Activated CD4-positive, alpha-beta T cell treated with anti-CD3 and anti-CD28 coated beads, Interleukin-2, amount 10 ng/mL, durations not matched to agents 7 days and 5 days (primary cell): Measurements from ENCODE around the gene TAF1A. TPM values are rescaled to one million over a fixed set of nuclear protein-coding genes. Genes with fewer than 3 reads are reported as not detected.

Experiments
- CTCF ChIA-PET: fragments of 350-600 bp; sonication (Branson Sonifier 250); formaldehyde crosslinking; loops from one replicate; lab custom pipeline; 2021; ENCODE audit warnings: antibody characterized with exemption; lab: Charles Lee
- POLR2A ChIA-PET: fragments of 350-600 bp; sonication (Branson Sonifier 250); formaldehyde crosslinking; loops from one replicate; lab custom pipeline; 2021; ENCODE audit warnings: antibody characterized with exemption; lab: Charles Lee
- DNase-seq: peaks from one replicate; pipeline ENCODE4 v3.0.0-alpha.2; 2020
- H3K27ac Mint-ChIP-seq: one replicate; pipeline ENCODE4 v1.8.0; 2021; ENCODE audit warnings: mild to moderate bottlenecking, moderate library complexity, mixed read lengths
- H3K27me3 Mint-ChIP-seq: one replicate; pipeline ENCODE4 v1.8.0; 2021; ENCODE audit warnings: mixed read lengths
- H3K36me3 Mint-ChIP-seq: one replicate; pipeline ENCODE4 v1.8.0; 2021; ENCODE audit warnings: low read depth, mixed read lengths
- H3K4me1 Mint-ChIP-seq: one replicate; pipeline ENCODE4 v1.8.0; 2021; ENCODE audit warnings: mixed read lengths
- H3K4me3 Mint-ChIP-seq: one replicate; pipeline ENCODE4 v1.8.0; 2021; ENCODE audit warnings: mild to moderate bottlenecking, moderate library complexity, mixed read lengths
- H3K9me3 Mint-ChIP-seq: one replicate; pipeline ENCODE4 v1.8.0; 2021; ENCODE audit warnings: mixed read lengths
- total RNA-seq, 2 experiments: library from RNA; stranded (reverse); gene quantifications; one replicate each; pipeline ENCODE4 v1.2.3, GENCODE V29; 2021

TAF1A gene
- 10 to 100 TPM in 1 of 2 experiments, 1 to 10 TPM in 1; 10.0 to 10.6 TPM for total RNA-seq

GRCh38 chr1:222589462-222590302 is at the start of gene TAF1A:
TAF1A (minus strand) TSS chr1:222589933.
- ChIA-PET POLR2A (interaction anchor here (0.5 kb wide), 1 partner anchor 1222 kb away, joined by 5 read pairs; no protein-coding TSS in a partner anchor), CTCF (interaction anchor here (0.6 to 1.4 kb wide), 5 partner anchors 8 to 500 kb away, joined by 3 read pairs; no protein-coding TSS in a partner anchor)
- Mint-ChIP-seq H3K4me1 (peaks cover 43% of the 10 kb centered on the region), H3K4me3 (peak within 1 kb of the TSS; percentile 93), H3K27me3 (peaks cover 2% of the 10 kb centered on the region), H3K36me3 (peaks cover 9% of the 10 kb centered on the region), H3K27ac (peak within 1 kb of the TSS; percentile 98), H3K9me3 (no peaks in the 10 kb centered on the region)
- peak; percentile 92 for DNase-seq

- no peak overlapping the region for H3K4me3 Mint-ChIP-seq
- CTCF ChIA-PET, result interaction anchor here (0.6 to 1.7 kb wide), 15 partner anchors 9 to 933 kb away, joined by 3 to 12 read pairs (median 4); partner anchors contain the start of genes AIDA and BROX
These were observed 44.7 kb upstream of the TAF1A start for GRCh38 chr1:222634180-222635013.

GRCh38 chr1:222632749-222633148 is 43.0 kb upstream of the TAF1A start:
- ChIA-PET POLR2A (no interaction called here), CTCF (interaction anchor here (1.1 kb wide), 1 partner anchor 13 kb away, joined by 3 read pairs; no protein-coding TSS in a partner anchor)

More at GRCh38 chr1:222634180-222635013, 44.7 kb upstream of the TAF1A start:
- Mint-ChIP-seq H3K27me3 (no peaks in the 10 kb centered on the region), H3K4me1 (peaks cover 15% of the 10 kb centered on the region), H3K9me3 (no peaks in the 10 kb centered on the region), H3K36me3 (peaks cover 38% of the 10 kb centered on the region), H3K27ac (peak overlapping the region; percentile 70)
- POLR2A ChIA-PET, result no interaction called here
- DNase-seq, result peak; percentile 88

GRCh38 chr1:222631611-222632208 is 42.0 kb upstream of the TAF1A start:
- Mint-ChIP-seq H3K4me1 (peaks cover 13% of the 10 kb centered on the region), H3K27ac (no peak overlapping the region), H3K4me3 (no peak overlapping the region), H3K36me3 (peaks cover 45% of the 10 kb centered on the region), H3K9me3 (no peaks in the 10 kb centered on the region), H3K27me3 (no peaks in the 10 kb centered on the region)
- DNase-seq, result no peak
- POLR2A ChIA-PET, result no interaction called here
- CTCF ChIA-PET, result interaction anchor here (1.1 kb wide), 1 partner anchor 12 kb away, joined by 3 read pairs; no protein-coding TSS in a partner anchor

More at GRCh38 chr1:222632749-222633148, 43.0 kb upstream of the TAF1A start:
- H3K4me3 Mint-ChIP-seq, result no peak overlapping the region
- no peak for DNase-seq
- H3K36me3 Mint-ChIP-seq, result peaks cover 42% of the 10 kb centered on the region
- H3K9me3 Mint-ChIP-seq, result no peaks in the 10 kb centered on the region
- H3K27me3 Mint-ChIP-seq, result no peaks in the 10 kb centered on the region
- no peak overlapping the region for H3K27ac Mint-ChIP-seq
- H3K4me1 Mint-ChIP-seq, result peaks cover 13% of the 10 kb centered on the region

- H3K36me3 Mint-ChIP-seq, result peaks cover 50% of the 10 kb centered on the region
- no peak for DNase-seq
- CTCF ChIA-PET, result no interaction called here
- H3K9me3 Mint-ChIP-seq, result no peaks in the 10 kb centered on the region
- no peak overlapping the region for H3K27ac Mint-ChIP-seq
- H3K27me3 Mint-ChIP-seq, result no peaks in the 10 kb centered on the region
- peaks cover 13% of the 10 kb centered on the region for H3K4me1 Mint-ChIP-seq
- POLR2A ChIA-PET, result no interaction called here
- H3K4me3 Mint-ChIP-seq, result no peak overlapping the region
These were observed 40.3 kb upstream of the TAF1A start for GRCh38 chr1:222629921-222630535.

- no peaks in the 10 kb centered on the region for H3K9me3 Mint-ChIP-seq
- POLR2A ChIA-PET, result no interaction called here
These were observed 37.5 kb upstream of the TAF1A start for GRCh38 chr1:222627232-222627631.

GRCh38 chr1:222624214-222624613 is 34.5 kb upstream of the TAF1A start:
- no peak for DNase-seq
- POLR2A ChIA-PET, result no interaction called here
- Mint-ChIP-seq H3K9me3 (no peaks in the 10 kb centered on the region), H3K4me1 (peaks cover 14% of the 10 kb centered on the region), H3K36me3 (peaks cover 47% of the 10 kb centered on the region), H3K27me3 (no peaks in the 10 kb centered on the region), H3K27ac (no peak overlapping the region), H3K4me3 (no peak overlapping the region)
- CTCF ChIA-PET, result interaction anchor here (0.7 kb wide), 1 partner anchor 7 kb away, joined by 3 read pairs; no protein-coding TSS in a partner anchor

More at GRCh38 chr1:222627232-222627631, 37.5 kb upstream of the TAF1A start:
- DNase-seq, result no peak
- Mint-ChIP-seq H3K27ac (no peak overlapping the region), H3K27me3 (no peaks in the 10 kb centered on the region), H3K4me1 (no peaks in the 10 kb centered on the region), H3K36me3 (peaks cover 51% of the 10 kb centered on the region), H3K4me3 (no peak overlapping the region)
- CTCF ChIA-PET, result interaction anchor here (1.4 to 1.5 kb wide), 2 partner anchors 9 to 19 kb away, joined by 3 read pairs; no protein-coding TSS in a partner anchor

- Mint-ChIP-seq H3K4me1 (peaks cover 18% of the 10 kb centered on the region), H3K9me3 (no peaks in the 10 kb centered on the region), H3K27me3 (no peaks in the 10 kb centered on the region), H3K36me3 (peaks cover 42% of the 10 kb centered on the region), H3K4me3 (no peak overlapping the region), H3K27ac (no peak overlapping the region)
- ChIA-PET POLR2A (no interaction called here), CTCF (no interaction called here)
- DNase-seq, result no peak
These were observed 33.7 kb upstream of the TAF1A start for GRCh38 chr1:222623458-222623857.

GRCh38 chr1:222622765-222623164 is 33.0 kb upstream of the TAF1A start:
- H3K4me1 Mint-ChIP-seq, result peaks cover 18% of the 10 kb centered on the region
- CTCF ChIA-PET, result no interaction called here
- POLR2A ChIA-PET, result no interaction called here
- peaks cover 35% of the 10 kb centered on the region for H3K36me3 Mint-ChIP-seq
- no peaks in the 10 kb centered on the region for H3K9me3 Mint-ChIP-seq
- no peak overlapping the region for H3K27ac Mint-ChIP-seq
- H3K27me3 Mint-ChIP-seq, result no peaks in the 10 kb centered on the region
- no peak for DNase-seq
- H3K4me3 Mint-ChIP-seq, result no peak overlapping the region

GRCh38 chr1:222620566-222620965 is 30.8 kb upstream of the TAF1A start:
- peaks cover 25% of the 10 kb centered on the region for H3K4me1 Mint-ChIP-seq
- H3K27me3 Mint-ChIP-seq, result peaks cover 6% of the 10 kb centered on the region
- POLR2A ChIA-PET, result no interaction called here
- H3K27ac Mint-ChIP-seq, result no peak overlapping the region
- no peak overlapping the region for H3K4me3 Mint-ChIP-seq
- CTCF ChIA-PET, result interaction anchor here (1.4 to 1.7 kb wide), 2 partner anchors 12 to 14 kb away, joined by 3 to 5 read pairs; no protein-coding TSS in a partner anchor
- peaks cover 18% of the 10 kb centered on the region for H3K36me3 Mint-ChIP-seq
- no peaks in the 10 kb centered on the region for H3K9me3 Mint-ChIP-seq
- no peak for DNase-seq

- Mint-ChIP-seq H3K27ac (peak overlapping the region; percentile 84), H3K27me3 (peaks cover 16% of the 10 kb centered on the region), H3K4me1 (peaks cover 25% of the 10 kb centered on the region), H3K4me3 (peak overlapping the region; percentile 81), H3K36me3 (peaks cover 14% of the 10 kb centered on the region), H3K9me3 (no peaks in the 10 kb centered on the region)
- DNase-seq, result peak; percentile 16
- CTCF ChIA-PET, result interaction anchor here (0.6 to 1.7 kb wide), 6 partner anchors 10 to 154 kb away, joined by 3 to 5 read pairs (median 3); no protein-coding TSS in a partner anchor
- POLR2A ChIA-PET, result no interaction called here
These were observed 29.3 kb upstream of the TAF1A start for GRCh38 chr1:222618880-222619596.
